Stimulated activated naive CD4-positive, alpha-beta T cell treated with Interleukin-2 at 50 U/mL for 16 hours (primary cell): ENCODE data around the gene CLDN6.

Experiments
- DNase-seq: peaks from one replicate; lab custom pipeline; 2025; lab: John Stamatoyannopoulos, UW

CLDN6 gene

DNA sequence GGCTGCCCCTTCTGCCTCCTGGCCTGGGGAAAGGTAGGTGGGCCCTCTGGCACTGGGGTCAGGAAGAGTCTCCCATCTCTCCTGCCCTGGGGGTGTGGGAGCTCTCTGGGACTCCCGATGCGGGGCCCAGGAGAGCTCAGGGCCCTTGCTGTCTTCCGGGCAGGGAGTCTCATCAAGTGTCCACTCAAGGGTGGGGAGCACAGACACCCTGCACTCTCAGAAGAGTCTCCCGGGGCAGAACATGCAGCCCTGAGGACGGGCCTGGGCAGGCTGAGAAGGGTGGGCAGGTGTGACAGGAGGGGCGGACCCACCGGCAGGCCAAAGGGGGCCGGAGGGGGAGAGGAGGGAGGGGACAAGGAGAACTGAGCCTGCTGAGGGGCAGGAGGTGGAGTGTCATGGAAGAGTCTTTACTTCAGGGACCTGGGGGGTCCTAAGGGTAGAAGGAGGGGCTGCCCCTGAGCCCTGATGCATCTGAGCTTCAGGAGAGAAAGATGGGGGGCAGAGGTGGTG is 29.3 kb downstream of the CLDN6 start:
- no peak for DNase-seq

DNA sequence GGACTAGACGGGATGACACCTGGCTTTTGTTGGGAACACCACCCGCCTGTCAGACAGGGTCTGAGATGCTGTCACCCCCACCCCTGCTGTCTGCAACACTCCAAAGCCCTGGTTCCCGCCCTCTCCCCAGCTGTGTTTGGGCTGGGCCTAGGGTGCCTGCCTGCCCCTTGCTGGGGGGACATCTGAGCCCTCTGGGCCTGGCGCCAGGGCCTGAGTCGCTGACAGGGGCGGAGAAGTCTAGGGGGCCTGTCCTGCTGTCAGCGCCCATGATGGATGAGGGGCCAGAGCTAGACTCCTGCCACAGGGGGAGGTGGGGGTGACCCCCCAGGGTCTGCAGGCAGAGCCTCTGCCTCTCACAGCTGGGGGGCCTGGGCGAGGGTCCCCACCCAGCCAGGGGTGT is 30.1 kb downstream of the CLDN6 start:
- DNase-seq: no peak

DNA sequence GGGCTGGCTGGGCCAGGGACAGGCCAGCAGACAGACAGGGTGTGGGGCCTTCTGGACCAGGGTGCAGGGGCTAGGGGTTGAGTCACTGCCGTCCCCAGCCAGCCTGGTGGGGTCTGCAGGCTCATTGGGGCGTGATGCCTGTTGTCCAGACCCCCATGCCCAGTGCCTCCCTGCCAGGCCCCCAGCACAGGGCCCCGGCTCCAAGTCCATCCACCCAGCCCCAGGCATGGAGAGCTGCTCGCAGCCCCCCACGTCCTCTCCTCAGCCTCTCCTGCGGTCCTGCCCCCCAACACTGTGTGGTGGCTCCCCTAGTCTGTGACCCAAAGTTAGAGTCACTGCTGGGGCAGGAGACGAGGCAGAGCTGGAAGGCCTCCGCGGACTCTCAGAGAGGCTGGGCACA is 30.7 kb downstream of the CLDN6 start:
- no peak for DNase-seq

DNA sequence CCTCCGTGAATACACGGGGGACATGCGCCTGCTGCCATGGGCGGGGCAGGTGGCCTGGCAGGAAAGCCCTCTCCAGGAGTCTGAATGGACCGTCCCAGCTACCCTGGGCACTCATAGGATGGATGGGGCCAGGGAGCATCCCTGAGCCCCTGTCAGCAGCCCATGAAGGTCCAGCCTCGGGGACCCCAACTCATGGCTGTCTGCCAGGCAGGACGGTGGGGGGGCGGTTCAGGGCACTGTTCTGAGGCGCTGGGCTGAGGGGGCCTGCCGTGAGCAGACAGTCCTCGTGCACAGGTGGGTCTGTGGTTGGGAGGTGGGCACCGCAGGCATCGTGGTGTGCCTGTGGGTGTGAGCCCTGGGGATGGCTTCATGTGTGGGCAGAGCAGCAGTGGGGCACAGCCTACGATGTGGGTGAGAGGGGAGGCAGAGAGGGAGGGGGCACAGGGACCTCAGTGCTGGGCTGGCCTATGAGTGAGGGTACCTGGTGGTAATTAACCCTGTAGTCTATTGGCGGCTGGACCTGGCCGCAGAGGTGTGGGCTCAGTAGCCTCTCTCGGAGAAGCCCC is 31.3 kb downstream of the CLDN6 start:
- DNase-seq: no peak

DNA sequence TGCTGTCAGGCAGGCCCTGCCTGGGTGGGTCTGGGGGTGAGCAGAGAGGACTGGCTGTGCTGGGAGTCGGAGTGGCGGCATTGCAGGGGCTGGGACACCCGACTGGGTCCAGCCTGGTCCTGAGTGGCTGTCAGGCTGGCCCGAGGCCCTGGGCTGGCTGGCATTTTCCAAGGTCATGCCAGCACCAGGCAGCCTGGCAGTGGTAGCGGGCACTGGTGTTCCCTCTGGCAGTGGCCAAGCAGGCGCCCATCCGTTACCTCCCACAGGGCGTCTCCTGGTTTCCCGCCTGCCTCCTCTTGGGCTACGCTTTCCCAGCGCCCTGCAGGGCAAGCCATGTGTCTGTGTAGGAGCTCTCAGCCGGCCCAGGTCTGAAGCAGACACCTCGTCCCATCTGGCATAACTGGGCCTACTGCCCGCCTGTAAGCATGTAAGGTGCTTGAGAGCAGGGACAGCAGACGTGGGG is 32.1 kb downstream of the CLDN6 start:
- DNase-seq: no peak

DNA sequence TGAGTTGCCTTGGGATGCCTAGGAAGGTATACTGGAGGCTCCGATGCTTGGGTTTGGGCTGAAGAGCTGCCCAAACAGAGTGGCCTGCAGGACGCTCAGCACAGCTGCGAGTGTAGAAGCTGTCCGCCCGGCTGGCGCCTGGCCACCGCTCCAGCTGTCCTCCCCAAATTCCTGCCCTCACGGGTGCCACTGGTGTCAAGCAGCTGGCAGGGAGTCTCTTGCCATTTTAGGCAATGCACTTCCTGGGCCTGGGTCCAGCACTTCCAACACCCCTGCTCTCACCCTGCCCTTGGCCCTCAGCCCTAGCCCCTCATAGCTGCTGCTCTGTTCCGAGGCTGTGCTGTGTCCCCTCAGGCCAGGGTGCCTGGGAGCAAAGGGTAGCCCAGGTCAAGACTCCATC is 32.5 kb downstream of the CLDN6 start:
- DNase-seq: no peak

DNA sequence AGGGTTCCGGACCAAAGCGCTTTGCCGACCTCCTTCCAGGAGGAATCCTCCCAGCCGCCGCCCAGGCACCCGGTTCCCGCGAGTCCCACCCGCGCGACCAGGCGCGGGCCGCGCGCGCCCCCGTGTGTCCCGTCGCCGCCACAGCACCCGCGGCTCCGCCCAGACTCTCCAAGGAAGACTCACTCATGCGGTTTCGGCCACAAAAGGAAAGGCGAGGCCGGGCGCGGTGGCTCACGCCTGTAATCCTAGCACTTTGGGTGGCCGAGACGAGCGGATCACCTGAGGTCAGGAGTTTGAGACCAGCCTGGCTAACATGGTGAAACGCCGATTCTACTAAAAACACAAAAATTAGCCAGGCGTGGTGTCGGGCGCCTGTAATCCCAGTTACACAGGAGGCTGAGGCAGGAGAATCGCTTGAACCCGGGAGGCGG is 34.3 kb downstream of the CLDN6 start:
- peak; percentile 58 for DNase-seq

DNA sequence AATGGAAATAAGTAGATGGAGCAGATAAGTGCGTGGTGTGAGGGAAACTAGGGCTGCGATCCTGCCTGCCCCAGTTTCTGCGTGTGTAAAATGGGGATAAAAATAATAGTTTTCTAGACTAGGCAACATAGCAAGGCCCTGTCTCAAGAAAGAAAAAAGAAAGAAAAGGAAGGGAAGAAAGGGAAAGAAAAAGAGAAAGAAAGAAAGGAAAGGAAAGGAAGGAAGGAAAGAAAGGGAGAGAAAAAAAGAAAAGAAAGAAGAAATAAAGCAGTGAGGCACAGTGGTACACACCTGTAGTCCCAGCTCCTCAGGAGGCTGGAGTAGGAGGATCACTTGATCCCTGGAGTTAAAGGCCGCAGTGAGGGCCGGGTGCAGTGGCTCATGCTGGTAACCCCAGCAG is 35.6 kb downstream of the CLDN6 start:
- DNase-seq: no peak

DNA sequence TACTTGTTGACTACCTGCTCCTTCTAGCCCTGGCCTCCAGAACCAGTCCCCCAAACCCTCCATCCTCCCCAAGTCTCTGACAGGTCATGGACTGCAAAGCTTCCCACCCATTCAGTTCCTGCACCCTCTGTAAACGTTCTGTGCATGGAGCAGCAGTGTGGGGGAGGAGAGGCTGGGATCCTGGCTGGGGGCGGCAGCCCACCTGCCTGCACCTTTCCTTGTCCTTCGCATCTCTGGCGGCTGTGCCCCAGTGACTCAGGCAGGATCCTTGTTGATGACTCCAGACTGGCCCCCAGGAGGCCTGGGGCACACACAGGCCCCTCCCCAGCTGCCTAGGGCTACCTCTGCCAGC is 36.1 kb downstream of the CLDN6 start:
- DNase-seq: no peak

DNA sequence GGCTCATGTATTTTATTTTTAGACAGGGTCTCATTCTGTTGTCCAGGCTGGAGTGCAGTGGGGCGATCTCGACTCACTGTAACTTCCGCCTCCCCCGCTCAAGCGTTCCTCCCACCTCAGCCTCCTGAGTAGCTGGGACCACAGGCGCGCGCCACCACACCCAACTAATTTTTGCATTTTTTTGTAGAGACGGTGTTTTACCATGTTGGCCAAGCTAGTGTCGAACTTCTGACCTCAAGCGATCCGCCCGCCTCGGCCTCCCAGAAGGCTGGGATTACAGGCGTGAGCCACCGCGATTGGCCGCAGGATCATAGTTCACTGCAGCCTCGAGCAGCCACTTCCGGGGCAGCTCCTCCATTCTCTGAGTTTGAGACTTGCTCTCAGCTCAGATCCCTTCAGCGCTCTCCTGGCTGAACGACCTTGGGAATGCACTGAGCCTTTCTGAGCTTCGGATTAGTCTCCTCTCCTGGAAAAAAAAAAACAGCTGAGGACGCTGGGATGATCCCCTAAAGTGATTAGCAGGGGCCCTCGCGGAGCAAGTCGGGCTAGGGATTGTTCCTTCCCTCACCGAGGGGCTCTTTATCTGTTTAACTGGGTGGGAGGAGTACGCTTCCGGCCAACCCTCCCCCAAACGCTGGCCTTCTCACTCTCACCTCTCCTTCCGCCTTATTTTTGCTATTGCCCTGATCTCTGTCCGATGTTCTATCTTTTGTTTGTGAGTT is 36.6 kb downstream of the CLDN6 start:
- DNase-seq: no peak

DNA sequence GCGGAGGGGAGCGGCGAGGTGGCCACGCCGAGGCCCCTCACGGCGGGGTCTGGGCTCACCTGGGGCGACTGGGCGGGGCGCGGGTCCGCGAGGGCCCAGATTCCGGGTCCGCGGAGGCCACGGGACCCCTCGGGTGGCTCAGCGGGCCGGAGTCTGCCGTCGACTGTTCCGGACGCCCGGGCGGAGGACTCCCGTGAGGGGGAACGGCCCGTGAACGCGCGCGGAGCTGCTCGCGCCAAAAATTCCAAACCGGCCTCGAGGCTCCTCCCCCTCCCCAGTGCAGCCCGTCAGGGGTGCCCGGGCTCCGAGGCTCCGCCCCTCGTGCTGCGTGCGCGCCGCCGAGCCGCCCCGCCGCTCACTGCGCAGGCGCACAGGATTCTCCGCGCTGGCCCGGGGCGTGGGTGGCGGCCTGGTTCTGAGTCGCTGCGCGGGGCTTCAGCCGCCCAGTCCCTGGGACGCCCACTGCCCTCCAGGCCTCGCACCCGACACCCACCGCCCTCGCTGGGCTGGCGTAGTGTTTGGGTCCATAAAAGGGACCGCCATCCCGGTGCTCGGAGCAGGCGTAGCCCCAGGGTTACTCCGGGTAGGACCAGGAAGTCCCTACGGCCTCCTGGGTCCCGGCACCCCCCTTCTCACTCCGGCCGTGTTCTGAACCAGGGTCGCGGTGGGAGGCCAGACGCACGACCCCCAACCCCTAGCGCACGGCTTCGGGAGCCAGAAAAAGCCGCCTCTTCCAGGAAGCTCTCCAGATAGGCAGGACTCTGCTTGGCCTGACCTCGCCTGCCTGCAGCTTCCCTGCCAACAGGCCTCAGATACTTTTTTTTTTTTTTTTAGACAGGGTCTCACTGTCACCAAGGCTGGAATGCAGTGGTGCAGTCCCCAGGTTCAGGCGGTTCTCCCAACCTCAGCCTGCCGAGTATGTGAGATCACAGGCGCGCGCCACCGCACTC is 37.5 kb downstream of the CLDN6 start, which contains the start of gene PKMYT1:
TSS of gene PKMYT1 (minus strand) at position 220 of the 950 bp plus-strand sequence. CDS start 789 bp downstream, outside the sequence.
- DNase-seq: peak; percentile 91

DNA sequence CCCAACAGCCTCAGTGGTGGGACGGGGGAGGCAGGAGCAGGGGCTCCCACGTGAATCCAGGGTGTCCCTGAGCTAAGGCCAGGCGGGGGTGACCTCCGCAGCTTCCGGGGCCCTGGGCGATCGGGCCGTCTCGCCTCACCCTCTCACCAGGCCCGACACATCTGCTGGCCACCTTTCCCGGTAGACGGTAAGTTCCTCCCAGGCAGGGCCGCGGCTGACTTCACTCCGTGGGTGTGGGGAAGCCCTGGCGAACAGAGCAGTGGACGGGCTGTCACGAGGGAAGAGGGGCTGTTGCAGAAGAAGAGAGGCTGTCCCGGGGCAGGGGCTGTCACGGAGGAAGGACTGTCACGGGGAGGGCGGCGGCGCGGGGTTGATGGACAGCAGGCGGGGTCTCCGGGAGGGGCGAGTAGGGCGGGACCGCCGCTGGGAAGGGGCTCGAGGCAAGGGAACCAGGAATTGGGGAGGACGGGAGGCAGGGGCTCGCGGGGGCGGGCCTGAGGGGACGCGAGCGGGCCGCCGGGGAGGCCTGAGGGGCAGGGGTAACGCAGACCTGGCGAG is 38.2 kb downstream of the CLDN6 start:
- DNase-seq: no peak

DNA sequence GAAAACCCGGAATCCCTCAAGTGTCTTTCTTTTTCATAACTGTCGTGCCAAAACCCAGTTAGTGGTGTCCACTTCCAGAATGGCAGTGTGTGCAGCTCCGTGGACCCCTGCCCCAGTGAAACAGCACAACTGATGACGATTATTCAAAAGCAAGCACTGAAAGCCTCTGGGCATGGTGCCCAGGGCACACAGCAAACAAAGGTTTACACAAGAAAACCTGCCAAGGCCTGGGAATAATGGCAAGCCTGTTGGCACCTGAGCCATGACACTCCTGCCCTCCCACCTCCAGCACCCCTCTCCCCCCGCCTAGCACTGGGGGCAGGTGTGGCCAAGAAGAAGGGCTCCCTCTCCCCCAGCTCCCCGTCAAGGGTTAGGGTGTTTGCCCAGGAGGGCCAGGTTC is 40.5 kb downstream of the CLDN6 start:
- no peak for DNase-seq

DNA sequence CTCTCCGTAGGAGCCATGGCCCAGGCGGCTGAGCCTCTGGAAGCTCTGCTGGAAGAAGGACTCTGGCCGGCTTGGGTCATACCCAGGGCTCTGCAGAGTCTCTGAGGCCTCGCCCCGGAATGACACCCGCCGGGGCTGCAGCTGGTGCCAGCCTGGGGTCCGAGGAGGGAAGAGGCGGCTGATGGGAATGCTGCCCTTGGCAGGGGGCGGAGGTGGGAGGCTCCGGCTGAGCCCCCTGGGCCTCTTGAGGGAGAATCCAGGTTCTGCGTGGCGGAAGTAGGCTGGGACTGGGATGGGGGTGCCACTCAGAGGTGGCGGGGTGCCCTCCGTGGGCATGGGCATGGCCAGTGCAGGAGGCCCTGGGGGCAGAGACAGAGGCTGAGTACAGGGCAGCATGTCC is 41.3 kb downstream of the CLDN6 start:
- DNase-seq: no peak

DNA sequence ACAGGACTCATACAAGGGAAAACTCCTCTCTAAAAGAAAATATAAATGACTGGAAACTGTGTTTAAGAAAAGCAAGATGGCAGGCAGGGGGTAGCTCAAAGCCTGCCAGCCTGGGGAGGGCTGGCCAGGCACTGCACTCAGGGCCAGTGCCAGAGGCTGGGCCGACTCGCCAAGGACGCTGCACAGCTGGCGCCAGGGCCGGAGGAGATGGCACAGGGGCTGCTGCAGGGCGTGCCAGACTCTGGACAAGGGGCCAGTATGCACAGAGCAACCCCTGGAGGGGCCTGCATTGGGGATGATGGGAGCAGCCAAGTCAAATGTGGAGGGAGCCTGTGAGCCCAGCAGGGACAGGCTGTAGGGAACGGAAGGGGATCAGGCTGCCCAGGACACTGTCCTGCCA is 41.8 kb downstream of the CLDN6 start:
- no peak for DNase-seq

DNA sequence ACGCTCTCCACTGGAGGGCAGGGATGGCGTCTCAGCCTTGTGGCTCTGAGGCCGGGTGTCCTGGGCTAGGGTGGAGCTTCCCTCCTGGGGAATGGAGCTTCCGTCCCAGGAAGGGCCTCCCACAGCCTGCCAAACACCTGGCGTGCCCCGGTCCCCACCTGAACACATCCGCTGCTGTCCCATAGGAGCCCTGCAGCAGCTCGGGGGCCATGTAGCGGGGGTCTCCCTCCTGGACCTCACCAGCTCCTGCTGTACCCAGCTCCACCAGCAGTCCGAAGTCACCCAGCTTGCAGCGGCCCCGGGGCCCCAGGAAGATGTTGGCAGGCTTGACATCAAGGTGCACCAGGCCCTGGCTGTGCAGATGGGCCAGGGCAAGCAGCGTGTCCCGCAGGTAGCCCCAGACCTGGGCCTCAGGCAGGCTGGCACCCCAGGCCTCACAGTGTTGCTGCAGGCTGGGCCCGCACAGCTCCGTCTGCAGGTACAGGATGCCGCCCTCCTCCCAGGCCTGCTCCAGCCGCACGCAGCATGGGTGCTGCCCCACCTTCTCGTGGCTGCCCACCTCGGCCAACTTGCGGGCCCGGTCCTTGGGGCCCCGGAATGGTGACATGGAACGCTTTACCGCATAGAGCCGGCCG is 42.7 kb downstream of the CLDN6 start:
- DNase-seq: no peak

DNA sequence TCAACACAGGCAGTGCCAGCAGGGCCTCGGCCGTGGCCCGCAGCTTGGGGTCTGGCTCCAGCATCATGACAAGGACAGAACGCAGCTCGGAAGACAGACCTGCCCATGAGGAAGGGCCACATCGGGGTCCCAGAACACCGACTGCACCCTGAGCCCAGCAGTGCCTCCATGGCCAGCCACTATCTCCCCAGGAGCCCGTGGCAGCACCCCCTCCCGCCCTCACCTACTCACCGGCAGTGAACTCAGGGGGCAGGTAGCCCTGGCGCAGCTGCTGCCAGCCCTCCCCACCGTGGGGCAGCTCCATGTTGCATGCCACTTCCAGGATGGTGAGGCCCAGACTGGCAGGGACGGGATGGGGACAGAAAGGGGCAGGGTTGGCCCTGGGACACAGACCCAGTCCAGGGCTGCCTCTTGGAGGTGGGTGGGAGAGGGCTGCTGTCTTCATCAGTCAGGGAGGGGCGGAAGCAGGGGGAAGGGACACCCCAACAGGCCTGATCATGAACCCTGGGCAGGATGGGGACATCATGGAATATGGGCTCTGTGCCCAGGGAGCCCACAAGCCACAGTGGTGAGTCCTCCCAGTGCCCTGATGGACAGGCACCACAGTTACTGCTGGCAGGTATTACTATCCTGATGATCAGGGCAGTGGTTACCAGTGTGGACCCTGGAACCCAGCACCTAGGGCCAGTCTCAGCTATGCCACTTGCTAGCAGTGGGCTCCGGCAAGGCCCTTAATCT is 43.5 kb downstream of the CLDN6 start:
- DNase-seq: no peak

DNA sequence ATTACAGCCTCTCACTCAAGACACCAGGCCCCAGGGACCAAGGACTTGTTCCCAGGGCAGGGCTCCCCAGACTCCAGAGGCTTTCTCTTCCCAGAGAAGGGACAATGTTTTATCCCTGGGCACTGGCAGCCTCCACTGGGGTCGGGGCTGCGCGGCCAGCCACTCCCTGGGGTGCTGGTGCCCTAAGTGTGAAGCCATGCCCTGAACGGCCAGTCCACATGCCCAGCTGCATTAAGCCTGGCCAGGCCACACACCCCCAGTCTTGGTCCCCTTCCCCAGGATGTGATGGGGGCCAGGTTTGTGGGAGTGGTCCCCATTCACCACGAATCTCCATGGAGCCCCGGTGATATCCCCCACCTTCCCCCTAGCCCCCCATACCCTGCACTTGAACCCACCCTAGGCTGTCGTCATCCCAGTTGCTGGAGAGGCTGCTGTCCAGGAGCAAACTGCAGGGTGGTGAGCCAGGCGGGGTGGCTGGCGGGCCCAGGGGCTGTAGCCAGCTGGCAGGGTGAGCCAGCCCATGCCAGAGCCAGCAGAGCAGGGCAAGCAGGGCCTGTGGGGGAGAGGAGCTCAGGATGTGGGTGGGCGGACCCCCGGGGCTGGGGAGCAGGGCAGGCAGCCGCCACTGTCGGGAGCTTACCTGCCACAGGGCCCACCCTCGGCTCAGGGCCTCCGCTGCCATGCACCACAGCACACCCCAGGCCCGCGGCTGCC is 44.2 kb downstream of the CLDN6 start:
- no peak for DNase-seq

DNA sequence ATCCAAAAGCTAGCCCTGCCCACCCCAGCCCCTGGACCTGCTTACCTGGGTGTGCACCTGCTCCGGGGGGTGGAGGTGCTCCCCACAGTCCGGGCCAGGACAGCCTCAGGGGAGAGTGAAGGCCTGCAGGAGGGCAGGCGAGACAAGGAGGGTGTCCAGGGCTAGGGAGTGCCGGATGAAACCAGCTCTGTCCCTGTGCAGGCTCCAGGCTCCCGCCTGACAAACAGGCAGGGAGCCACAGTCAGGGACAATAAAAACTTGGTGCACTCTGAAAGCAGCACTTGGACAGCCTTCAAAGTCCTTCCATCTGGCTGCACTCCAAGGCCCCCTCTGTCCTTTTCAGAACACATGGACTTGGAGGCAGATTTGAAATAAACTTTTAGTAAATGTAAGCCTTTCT is 44.9 kb downstream of the CLDN6 start:
- DNase-seq: no peak

DNA sequence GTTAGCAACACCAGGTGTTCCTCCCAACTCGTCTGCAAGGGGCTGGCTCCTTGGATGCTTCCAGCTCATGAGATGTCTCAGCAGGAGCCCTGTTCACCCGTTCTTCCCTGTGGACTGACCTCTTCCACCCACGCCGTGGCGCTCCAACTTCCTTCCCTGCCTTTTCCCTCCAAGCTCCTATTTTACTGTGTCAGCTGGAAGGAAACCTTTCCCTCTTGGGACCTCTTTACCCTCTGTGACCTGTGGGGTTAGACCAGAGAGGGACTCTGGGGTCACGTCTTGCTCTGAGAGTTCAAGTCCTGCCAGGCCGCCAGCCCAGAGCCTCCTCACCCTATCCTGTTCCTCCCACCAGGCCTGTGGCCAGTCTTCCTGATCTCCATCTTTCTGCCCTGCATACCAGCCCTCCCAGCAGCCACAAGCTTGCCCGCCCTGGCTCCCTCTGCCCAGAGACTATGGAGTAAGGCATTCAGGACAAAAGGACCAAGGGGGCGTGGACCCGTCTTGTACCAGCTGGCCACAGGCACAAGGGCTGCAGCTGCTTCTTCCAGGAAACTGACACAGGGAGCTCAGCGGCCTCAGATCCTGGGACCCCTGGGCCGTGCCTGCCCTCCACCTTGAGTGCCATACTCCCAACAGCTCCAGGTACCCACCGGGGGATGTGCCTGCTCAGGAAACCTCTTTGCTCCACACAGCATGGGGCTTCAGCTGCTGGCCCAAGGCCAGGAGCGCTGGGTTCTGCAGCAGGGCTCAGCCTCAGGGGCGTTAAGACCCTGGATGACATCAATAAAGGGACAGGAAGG is 45.8 kb downstream of the CLDN6 start:
- DNase-seq: no peak
